ENCODE data around the gene MOCS3.
"Not testable (repeated sequence)": the region's sequence is repeated elsewhere in the genome, so short reads cannot be mapped to it uniquely, and the experiment has no call there.

The MOCS3 gene

DNA sequence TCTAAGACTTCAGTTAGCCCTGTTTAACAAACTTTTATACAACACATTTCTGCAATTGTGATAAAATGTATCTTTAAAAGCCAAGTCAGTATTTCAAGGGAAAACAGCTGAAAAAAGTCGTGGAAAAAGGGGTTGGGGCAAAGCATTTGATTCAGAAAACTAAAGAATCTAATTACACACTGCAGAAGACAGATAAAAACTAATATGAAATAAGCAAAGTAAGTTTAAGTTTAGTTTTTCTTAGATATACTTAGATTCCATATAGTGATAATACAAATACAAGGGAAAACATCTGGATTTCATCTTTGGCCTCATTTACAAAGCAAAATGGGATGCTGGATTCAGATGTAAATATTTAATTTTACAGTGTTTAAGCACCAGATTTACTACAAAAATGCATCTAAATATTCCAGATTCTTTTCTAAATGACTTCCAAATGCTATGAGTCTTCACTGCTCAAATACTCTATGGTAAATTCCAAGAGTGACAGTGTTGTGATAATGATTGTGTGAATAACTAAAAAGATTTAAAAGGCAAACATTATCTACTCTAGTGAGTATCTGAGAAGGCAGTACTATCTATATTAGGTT is 25.8 kb upstream of the MOCS3 start:
- no peak for DNase-seq

DNA sequence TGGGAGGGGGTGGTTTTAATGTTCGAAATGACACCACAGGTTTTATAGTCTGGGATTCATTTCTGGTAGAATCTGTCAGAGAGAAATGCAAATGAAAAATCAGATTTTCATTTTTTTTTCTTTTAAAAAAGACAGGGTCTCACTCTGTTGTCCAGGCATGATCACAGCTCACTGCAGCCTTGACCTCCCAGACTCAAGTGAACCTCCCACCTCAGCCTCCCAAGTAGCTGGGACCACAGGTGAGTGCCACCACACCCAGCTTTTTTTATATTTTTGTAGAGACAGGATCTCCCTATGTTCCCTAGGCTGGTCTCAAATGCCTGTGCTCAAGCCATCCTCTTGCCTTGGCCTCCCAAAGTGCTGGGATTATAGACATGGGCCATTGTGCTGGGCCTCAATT is 25.0 kb upstream of the MOCS3 start:
- no peak for DNase-seq

DNA sequence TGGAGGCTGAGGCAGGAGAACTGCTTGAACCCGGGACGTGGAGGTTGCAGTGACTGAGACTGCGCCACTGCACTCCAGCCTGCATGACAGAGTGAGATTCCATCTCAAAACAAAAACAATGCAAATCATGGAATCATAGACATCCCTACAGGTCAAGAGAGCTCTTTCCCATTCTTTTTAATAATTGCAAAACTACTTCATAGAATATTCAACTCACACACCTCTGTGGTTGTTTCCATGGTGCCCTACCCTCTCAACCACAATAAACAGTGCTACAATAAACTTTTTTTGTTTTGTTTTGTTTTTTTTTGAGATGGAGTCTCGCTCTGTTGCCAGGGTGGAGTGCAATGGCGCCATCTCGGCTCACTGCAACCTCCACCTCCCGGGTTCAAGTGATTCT is 15.5 kb upstream of the MOCS3 start:
- no peak for DNase-seq

DNA sequence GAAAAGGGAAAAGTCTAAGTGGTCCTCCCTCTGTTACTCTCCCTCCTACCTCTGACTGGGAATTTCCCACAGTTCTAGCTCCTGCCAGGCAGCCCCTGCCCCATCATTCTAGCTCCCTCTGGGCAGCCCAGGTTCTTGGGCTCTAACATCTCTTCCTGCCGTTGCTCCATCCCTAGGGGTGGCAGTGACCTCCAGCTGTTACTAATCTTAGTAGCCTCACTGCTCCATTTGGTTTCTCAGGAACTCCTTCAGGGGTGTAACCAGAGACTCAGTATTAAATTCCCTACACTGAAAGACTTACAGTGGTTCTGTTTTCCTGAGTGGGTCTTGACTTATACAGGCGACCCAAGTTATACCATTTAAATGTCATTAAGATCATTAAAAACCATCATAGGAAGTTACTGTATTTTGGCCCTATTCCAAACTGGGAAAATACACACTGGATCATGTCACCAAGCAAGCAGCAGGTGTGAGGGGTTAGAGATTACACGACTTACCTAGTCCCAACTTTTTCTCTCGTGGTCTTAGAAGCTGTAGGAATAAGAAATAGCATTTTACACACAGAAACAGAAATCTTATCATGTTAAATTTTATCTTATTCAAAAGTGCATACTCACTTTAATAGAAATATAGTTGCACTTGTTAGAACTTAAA is 10.4 kb upstream of the MOCS3 start:
- DNase-seq = no peak

DNA sequence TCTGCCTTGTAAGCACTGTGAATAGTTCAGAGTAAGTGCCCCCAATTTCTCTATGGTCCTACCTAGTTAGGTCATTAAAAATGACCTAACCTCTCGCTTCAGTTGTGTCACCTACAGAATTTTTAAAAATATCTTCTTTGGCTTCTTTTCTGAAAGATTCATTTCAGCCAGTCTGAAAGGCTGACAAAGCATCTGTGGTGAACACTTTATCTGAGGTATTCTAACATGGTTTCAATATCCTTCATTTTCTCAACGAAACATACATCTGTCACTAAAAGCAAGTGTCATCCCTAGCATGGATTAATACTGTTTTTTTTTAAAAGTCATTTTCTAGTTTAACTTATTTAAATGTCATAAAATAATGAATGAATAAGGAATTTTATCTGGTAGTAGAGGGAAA is 5.4 kb upstream of the MOCS3 start:
- no peak for DNase-seq

DNA sequence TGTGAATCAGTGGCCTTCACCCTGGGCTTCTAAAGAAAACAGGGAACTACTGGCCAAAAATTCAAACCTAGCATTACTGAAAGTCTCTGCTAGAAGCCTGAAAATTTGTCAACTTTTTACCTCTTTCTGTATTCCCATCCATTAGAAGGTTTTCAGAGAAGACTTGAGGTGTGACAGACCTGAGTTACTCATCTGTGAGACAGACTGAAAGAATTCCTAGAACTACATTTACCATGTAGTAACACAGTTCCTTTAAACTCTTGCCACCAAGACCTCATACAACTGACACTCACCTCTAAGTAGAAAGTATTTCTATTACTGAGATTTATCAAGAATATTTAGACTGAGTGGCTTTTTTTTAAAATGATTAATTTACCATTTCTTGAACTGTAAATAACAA is 4.8 kb upstream of the MOCS3 start:
- DNase-seq = no peak

DNA sequence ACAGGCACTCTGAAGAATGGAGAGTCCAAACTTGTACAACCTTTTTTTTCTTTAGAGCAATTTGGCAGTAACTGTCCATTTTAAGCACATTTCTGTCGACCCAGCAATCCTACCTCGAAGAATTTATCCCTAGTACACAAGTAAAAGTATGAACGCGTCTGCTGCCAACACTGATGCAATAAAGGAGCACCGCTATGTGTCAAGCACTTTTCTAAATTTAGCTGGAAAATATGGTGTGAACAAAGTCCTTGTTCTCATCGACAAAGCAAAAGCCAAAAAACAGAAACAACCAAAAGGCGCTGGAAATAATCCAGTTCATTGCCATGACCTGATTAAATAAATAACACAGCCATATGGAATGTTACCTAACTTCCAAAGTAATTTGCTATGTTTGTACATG is 1.3 kb upstream of the MOCS3 start:
- DNase-seq = no peak

DNA sequence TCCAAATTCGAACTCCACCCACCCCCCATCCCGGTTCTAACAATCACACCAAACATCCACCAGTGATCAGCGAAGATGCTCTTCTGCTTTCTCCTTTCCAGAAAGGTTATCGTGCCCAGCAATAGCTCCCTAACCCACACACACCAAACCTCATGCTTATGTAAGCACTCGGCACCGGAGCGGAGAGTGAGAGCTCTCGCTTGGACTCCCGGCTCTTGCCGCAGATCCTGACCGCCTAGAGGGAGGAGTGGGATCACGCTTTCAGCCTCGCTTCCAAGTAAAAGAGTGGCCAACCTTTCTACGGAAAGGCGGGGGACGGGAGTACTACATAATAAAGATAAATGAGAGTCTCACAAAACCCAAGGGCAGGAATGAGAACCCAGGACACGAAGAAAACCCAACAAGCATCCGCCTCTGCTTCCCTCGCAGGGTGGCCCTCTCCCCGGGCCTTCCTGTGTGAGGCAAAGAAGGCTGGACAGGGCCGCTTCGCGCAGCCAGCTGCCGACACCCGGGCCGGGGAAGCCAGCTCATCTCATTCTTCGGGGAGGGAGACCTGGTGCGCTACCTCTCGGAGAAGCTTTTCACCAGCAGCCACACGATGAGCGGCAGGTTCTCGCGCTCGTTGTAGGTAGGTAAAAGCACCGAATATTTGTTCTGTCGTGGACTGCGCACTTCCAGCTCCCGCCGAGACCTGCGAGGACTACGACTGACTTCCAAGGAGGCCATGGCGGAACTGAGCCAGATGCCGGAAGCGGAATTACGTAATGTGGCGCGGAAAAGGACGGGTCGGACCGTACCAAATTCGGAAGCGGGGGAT is 612 bp upstream of the MOCS3 start, which contains the start of gene DPM1:
Gene DPM1 (minus strand): TSS at position 735 of the 817 bp plus-strand sequence. CDS start 9 bp downstream, at position 726.
- no peak for DNase-seq

DNA sequence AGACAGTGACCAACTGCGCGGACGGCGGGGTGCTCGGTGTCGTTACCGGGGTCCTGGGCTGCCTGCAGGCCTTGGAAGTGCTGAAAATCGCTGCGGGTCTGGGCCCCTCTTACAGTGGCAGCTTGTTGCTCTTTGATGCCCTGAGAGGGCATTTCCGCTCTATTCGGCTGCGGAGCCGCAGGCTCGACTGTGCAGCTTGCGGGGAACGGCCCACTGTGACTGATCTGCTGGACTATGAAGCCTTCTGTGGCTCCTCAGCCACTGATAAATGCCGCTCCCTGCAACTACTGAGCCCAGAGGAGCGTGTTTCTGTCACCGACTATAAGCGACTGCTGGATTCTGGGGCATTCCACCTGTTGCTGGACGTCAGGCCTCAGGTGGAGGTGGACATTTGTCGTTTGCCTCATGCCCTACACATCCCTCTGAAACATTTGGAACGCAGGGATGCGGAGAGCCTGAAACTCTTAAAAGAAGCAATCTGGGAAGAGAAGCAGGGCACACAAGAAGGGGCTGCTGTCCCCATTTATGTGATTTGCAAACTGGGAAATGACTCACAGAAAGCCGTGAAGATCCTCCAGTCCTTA is 1.0 kb downstream of the MOCS3 start:
- no peak for DNase-seq

DNA sequence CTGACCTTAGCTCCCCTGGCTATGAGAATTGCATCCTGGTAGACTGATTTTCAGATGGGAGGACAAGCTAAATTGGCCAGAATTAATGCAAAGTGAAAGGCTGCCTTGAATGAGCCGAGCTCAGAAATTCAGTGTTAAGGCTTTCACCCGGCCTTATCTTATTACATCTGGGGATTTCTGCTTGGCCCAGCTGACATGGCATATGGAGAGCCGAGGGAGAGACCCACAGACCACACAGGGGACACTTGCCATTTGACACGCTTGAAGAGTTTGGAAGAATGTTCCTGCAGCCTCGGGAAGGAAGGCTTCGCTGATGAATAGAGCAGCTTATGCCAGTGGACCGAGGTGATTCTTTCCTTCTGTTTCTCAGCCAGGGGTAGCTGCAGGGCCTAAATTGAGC is 9.0 kb downstream of the MOCS3 start:
- no peak for DNase-seq

DNA sequence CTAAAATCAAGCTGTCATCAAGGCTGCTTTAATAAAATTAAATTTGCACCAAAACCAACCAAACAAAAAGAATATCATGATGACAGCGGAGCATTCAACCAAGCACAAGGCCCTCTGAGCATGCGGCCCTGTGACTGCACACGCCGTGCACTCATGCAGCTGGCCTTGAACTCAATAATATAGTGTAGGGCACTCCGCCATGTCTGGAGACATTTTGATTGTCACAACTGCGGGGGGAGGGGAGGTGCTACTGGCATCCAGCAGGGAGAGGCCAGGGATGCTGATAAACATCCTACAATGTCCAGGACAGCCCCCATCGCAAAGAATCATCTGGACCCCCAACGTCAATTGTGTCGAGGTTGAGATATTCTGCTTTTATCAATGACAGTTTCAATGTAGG is 9.7 kb downstream of the MOCS3 start:
- no peak for DNase-seq

DNA sequence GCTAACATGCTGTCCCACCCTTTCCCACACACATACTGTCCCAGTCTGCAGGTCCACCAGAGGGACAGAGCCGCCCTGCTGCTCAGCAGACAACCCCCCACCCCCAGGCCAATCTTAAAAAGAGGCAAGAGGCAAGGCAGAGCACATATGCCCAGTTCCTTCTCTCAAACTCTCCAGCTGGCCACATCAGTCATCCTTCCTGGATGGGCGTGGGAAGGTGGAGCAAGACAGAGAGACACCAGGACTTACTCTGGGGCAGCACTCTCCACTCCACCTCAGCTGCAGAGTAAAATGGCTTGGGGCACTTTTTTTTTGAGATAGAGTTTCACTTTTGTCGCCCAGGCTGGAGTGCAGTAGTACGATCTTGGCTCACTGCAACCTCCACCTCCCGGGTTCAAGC is 10.8 kb downstream of the MOCS3 start:
- DNase-seq = no peak

DNA sequence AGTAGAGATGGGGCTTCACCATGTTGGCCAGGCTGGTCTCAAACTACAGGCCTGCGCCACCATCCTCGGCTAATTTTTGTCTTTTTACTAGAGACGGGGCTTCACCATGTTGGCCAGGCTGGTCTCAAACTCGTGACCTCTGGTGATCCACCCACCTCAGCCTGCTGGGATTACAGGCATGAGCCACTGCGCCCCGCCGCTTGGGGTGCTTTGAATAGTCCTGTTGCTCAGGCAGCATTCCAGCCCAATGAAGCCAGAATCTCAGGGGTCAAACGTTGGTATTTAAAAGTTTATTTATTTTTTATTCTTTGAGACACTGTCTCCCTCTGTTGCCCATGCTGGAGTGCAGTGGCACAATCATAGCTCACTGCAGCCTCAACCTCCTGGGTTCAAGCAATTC is 11.3 kb downstream of the MOCS3 start:
- DNase-seq = no peak

DNA sequence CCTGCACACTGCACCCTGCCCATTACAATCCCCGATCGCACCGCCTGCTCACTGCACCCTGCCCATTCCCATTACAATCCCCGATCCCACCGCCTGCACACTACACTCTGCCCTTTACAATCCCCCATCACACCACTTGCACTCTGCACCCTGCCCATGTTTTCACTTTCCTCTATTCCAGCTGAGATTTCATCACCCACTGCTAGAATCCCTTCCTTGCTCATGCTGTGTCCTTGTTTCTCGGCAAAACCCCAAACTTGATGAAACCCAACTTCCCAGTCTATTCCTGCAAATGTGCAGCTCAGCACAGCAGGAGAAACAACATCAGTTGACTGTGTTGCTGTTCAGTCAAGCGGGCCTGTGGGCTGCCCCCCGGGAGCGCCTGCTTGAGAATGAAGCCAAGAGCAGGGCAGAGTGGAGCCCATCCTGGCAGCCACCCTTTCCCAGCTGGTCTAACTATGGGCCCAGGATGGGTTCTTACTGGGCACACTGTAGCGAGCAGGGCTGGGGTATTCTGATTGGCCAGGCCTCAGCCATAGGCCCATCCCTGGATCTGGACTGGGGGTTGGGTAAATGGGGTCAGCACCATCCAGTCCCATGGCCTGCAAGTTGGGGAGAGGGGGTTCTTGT is 17.2 kb downstream of the MOCS3 start:
- no peak for DNase-seq

DNA sequence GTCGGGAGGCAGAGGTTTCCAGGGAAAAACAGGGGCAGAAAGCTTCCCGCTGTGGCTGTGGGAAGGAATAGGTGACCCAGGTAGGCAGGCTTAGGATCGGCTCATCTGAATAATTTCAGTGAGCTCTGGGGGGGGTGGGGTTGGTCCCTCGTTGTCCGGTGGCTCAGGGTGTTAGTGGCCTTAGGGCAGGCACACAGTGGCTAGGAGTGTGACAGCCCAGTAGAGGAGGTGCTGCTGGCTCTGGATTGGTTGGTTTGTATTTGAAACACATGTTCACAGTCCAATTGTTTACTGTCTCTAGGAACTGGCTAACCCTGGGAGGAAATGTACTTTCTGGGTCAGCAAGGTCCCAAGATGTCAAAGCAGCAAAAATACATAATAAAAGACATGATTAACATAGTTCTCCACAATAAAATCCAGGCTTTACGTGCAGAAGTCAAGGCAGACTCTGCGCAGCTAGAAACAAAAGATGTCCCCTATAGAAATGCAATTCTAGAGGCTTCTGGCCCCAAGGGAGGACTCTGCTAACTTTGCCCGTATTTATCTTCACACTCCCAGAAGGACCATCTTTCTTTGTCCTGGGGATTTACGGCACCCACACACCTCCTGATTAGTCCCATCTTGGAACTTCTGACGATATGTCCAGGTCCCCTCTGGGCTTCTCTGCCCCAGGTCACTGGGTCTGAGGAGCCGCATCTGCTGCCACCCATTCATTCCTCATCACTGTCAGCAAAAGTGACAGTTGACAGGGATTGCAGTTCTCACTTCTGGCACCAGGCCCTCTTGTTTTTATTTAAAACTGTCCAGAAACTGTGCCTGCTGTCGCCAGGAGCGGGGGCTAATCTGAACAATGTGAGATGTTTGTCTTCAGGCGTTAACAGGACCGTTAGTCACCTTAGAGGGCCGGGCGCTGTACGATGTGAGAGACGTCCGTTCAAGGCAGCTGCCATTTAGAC is 18.7 kb downstream of the MOCS3 start:
- no peak for DNase-seq

DNA sequence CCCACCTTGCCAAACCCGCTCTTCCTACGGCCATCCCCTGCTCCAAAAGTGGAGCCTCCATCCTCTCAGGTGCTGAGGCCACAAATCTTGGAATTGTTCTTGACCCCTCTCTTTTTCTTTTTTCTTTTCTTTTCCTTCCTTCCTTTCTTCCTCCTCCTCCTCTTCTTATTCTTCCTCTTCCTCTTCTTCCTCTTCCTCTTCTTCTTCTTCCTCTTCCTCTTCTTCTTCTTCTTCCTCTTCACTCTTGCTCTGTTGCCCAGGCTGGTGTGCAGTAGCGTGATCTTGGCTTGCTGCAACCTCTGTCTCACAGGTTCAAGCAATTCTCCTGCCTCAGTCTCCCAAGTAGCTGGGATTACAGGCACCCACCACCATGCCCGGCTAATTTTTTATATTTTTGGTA is 19.9 kb downstream of the MOCS3 start:
- not testable (repeated sequence) for DNase-seq

DNA sequence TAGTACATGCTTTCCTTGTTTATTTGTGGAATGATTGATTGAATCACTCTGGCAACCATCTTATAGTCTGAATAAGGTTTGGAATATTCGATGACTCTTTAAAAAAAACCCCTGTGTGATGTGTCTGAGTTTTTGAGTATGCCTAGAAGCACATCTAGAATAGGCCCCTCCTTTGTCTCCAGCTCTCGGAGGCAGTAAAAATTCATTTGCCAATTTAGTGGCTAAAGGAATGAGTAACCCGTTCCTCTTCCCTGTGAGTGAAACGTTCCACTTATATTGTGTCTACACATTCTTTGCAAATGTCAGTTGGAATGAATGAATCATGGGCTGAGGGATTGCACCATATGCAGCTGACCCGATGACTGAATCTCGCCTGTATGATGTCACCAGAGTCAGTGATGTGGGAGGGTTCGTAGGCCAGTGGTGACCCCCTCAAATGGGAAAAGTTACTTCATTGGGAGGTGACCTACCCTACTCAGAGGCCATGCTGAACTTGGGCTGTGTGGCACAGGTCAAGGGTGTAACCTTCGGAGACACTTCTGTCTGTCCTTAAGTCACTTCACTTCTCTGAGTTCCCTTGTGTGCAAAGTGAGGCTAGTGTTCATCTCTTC is 21.6 kb downstream of the MOCS3 start:
- no peak for DNase-seq

DNA sequence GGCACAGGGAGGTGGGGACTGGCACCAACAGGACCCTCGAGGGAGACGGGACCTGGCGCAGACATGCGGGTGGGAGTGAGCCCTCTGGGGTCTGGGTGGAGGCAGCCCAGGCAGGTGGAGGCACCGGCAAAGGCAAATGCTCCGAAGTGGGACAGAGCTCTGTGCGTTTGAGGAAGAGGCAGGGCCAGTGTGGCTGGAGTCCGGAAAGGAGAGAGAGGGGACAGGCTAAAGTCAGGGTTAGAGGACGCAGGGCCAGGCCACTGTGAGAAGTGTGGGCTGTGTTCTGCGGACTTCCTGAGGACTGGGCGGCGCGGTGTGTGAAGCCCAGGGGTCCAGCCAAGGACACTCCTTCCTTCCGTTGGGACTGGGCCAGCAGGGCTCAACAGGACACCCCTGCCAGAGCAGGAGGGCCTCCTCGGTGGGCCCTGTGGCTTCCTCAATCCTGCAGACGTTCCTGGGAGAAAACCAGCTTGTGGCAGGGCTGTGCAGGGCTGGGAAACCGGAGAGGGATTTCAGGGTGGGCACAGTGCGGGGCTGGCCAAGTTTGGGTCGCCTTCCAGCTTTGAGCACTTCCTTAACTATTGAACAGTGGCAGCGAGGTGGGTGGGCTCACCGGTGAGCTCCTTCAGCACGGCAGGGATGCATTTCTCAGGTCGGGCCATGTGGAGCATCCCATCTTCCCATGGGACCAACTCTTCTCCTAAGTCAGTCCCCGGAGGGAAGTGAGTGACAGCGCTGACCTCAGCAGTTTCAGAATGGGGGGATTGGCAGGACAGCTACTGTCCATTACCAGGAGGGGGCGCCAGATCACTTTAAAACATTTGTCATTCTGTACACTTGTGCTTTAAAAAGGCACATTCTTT is 22.5 kb downstream of the MOCS3 start:
- no peak for DNase-seq

DNA sequence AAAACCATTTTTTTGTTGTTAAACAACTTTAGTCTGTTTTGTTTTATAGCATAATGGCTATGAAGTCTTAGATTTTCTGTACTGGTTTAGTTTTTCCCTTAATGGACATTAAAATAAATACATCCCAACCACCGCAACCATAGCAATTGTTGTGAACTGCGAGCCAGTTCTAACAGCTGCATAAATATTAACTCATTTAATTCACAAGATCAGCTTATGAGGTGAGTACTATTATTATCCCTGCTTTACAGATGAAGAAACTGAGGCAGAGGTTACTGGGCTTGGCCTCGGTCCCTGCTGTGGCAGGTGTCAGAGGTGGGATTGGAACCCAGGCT is 23.1 kb downstream of the MOCS3 start:
- no peak for DNase-seq

DNA sequence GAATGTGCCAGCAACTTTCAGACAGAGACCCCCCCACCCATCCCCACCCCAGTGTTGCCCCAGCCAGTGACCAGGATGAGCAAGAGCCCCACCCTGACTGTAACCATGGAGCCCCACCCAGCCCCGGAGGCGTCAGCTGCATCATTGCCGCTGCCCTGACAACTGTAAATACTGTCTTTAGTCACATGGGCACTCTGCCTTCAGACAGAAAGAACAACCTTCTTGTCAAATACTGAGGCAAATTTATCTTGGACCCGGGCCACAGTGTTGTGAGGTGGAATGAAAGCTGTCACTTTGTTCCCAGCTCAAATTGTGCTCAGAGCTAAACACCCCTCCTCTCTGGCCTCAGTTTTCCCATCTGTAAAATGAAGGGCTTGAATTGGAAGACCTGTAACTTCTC is 23.7 kb downstream of the MOCS3 start:
- DNase-seq = no peak

DNA sequence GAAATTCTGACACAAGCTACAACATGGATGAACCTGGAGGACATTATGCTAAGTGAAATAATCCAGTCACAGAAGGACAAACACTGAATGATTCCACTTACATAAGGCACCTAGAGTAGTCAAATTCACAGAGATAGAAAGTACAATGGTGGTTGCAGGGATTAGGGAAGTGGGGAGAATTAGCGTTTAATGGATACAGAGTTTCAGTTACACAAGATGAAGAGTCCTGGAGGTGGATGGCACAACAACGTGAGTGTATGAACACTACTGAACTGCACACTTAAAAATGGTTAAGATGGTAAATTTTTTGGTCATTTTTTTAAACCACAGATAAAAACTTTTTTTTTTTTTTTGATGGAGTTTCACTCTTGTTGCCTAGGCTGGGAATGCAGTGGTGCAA is 24.7 kb downstream of the MOCS3 start:
- DNase-seq = no peak

All from NCI-H187 treated with DMSO at 0.1 percent for 48 hours (cell line).